Tibial nerve (tissue), 4 donors: ENCODE results near the gene CLASRP. TPM values are rescaled to one million over a fixed set of nuclear protein-coding genes. Genes with fewer than 3 reads are reported as not detected.

Experiments used
- DNase-seq, 2 donors: peaks; one replicate each; pipeline ENCODE4 v3.0.0-alpha.2; 2019; ENCODE audit warnings: low spot score in 2 of 2
- H3K27ac ChIP-seq, 4 donors: fragments of 200-600 bp; sonication (generic) in 3 of 4; one replicate each; pipeline ENCODE4 v1.5.1; 2017 to 2019; ENCODE audit warnings: mild to moderate bottlenecking in 1 of 4
- H3K27me3 ChIP-seq, 2 donors: fragments of 200-600 bp; sonication (generic) in 1 of 2; one replicate each; pipeline versions ENCODE4 v1.5.1 to v1.6.0; 2017 to 2019
- H3K36me3 ChIP-seq, 3 donors: fragments of 200-600 bp; sonication (generic); one replicate each; pipeline ENCODE4 v1.5.1; 2018 to 2019
- H3K4me1 ChIP-seq, 4 donors: fragments of 200-600 bp; sonication (generic) in 3 of 4; one replicate each; pipeline ENCODE4 v1.5.1; 2017 to 2019
- H3K4me3 ChIP-seq, 4 donors: fragments of 200-600 bp; sonication (generic) in 3 of 4; one replicate each; pipeline ENCODE4 v1.5.1; 2017 to 2019; ENCODE audit warnings: mild to moderate bottlenecking in 1 of 4, moderate library complexity in 1 of 4
- H3K9me3 ChIP-seq, 4 donors: fragments of 200-600 bp; sonication (generic) in 3 of 4; one replicate each; pipeline ENCODE4 v1.5.1; 2017 to 2019
- EP300 ChIP-seq, 2 donors: sonication (generic); formaldehyde crosslinking; IDR thresholded peaks; one replicate each; pipeline ENCODE4 v1.6.1; 2017; ENCODE audit warnings: antibody characterized with exemption in 2 of 2, mild to moderate bottlenecking in 1 of 2
- POLR2A ChIP-seq, 2 donors: fragments of 450-650 bp; IDR thresholded peaks; one replicate each; pipeline ENCODE4 v1.6.1; 2017; ENCODE audit warnings: antibody characterized with exemption in 2 of 2, mild to moderate bottlenecking in 2 of 2, moderate library complexity in 2 of 2
- WGBS, 2 donors: methylation state at CpG; one replicate each; pipeline ENCODE4 v1.1.5; 2018; 5-methylcytosine and 5-hydroxymethylcytosine counted together
- total RNA-seq, 4 donors: library from RNA; depleted of rRNA; stranded (reverse); fragments of >200 nt; gene quantifications; one replicate each; pipeline ENCODE4 v1.1.0, GENCODE V29; 2016
- TF ChIP-seq, protein P1 (sequence below), 5 experiments: fragments of 200-600 bp in 3 of 5; fragments of 450-650 bp in 2 of 5; sonication (generic) in 3 of 5; IDR thresholded peaks; one replicate each; pipeline ENCODE4 v1.5.1; 2016 to 2019; ENCODE audit warnings: antibody characterized with exemption in 5 of 5, mild to moderate bottlenecking in 3 of 5, moderate library complexity in 2 of 5

The CLASRP gene
- total RNA-seq, 4 donors from 2014 or later = 72.8 to 109 (median 95.5) TPM

DNA sequence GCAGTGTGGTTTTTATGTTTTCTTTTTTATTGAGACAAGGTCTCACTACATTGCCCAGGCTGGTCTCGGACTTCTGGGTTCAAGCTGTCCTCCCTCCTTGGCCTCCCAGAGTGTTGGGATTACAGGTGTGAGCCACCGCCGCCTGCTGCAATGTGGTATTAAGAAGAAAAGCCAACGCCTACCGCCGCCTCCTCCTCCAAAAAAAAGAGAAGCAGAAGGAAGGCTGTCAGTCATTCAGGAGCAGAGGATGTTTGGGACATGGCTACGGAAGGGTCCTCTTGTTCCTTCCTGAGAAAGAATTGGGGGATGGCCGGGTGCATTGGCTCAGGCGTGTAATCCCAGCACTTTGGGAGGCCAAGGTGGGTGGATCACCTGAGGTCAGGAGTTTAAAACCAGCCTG, 55.3 kb downstream of the CLASRP start:
- H3K4me1 ChIP-seq = peaks cover 0 to 69% (median 43%) of the 10 kb centered on the region in 4 donors
- 65 to 71% methylated on average over 9 of the region's 9 CpGs for WGBS, 2 donors

GRCh38 chr19:45094707-45095106, 55.9 kb downstream of the CLASRP start:
- no peak for TF ChIP-seq POLR2A (IDR thresholded peaks at IDR 0.05)
- TF ChIP-seq, protein P1, sequence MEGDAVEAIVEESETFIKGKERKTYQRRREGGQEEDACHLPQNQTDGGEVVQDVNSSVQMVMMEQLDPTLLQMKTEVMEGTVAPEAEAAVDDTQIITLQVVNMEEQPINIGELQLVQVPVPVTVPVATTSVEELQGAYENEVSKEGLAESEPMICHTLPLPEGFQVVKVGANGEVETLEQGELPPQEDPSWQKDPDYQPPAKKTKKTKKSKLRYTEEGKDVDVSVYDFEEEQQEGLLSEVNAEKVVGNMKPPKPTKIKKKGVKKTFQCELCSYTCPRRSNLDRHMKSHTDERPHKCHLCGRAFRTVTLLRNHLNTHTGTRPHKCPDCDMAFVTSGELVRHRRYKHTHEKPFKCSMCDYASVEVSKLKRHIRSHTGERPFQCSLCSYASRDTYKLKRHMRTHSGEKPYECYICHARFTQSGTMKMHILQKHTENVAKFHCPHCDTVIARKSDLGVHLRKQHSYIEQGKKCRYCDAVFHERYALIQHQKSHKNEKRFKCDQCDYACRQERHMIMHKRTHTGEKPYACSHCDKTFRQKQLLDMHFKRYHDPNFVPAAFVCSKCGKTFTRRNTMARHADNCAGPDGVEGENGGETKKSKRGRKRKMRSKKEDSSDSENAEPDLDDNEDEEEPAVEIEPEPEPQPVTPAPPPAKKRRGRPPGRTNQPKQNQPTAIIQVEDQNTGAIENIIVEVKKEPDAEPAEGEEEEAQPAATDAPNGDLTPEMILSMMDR (IDR thresholded peaks at IDR 0.05) = no peak
- TF ChIP-seq EP300 (IDR thresholded peaks at IDR 0.05) = no peak
- Histone ChIP-seq H3K9me3 (no peaks in the 10 kb centered on the region), H3K4me1 (peaks cover 0 to 75% (median 43%) of the 10 kb centered on the region in 4 donors), H3K4me3 (no peak overlapping the region), H3K36me3 (peaks cover 0 to 13% (median 0%) of the 10 kb centered on the region in 3 donors), H3K27ac (no peak overlapping the region), H3K27me3 (no peaks in the 10 kb centered on the region)
- 66 to 67% methylated on average over 5 of the region's 5 CpGs for WGBS, 2 donors
- no peak for DNase-seq

More for the DNA sequence above, 55.3 kb downstream of the CLASRP start:
- no peaks in the 10 kb centered on the region for H3K9me3 ChIP-seq
- no peak overlapping the region for H3K27ac ChIP-seq
- peak overlapping the region in 3 of 4 donors; percentile 56 to 99 (median 87) for H3K4me3 ChIP-seq
- no peaks in the 10 kb centered on the region for H3K27me3 ChIP-seq
- no peak for DNase-seq
- peaks cover 0 to 14% (median 0%) of the 10 kb centered on the region in 3 donors for H3K36me3 ChIP-seq
- TF ChIP-seq, protein P1 (IDR thresholded peaks at IDR 0.05) = no peak
- TF ChIP-seq EP300 (IDR thresholded peaks at IDR 0.05) (no peak), POLR2A (IDR thresholded peaks at IDR 0.05) (no peak)

DNA sequence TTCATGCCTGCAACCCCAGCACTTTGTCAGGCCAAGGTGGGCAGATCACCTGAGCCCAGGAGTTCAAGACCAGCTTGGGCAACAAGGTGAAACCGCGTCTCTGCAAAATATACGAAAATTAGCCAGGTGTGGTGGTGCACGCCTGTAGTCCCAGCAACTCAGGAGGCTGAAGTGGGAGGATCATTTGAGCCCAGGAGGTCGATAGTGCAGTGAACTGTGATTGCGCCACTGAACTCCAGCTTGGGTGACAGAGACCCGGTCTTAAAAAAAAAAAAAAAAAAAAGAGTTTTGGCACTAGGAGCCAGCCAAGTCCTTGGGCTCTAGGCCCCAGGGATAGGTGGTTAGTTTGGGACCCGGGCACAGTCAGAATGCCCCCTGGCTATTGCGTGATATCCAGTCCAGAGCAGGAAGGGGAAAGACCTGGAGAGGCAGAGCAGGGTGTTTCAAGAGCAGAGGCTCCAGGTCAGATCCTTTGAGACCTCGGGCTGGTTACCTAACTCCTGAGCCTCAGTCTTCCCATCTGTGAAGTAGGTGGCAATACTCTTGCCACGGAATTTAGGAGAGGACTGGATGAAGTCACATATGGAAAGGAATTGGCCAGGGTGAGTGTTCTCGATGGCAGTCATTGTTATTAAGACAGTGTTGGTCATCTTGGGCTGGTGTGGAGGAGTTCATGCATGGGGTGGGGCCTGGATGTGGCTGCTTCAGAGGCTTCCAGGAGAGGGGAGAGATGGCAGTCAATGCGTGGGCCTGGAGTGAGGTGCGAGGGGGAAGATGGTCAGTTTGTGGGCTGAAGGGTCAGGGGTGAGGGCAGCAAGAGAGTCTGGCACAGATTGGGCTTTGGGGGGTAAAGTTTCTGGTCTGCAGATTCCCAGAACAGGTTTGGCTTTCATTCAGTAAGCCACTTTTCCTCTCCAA, 56.9 kb downstream of the CLASRP start:
- Histone ChIP-seq H3K4me1 (peaks cover 0 to 79% (median 41%) of the 10 kb centered on the region in 4 donors), H3K27ac (no peak overlapping the region)
- WGBS, 2 donors = 84 to 85% methylated on average over 14 of the region's 14 CpGs

DNA sequence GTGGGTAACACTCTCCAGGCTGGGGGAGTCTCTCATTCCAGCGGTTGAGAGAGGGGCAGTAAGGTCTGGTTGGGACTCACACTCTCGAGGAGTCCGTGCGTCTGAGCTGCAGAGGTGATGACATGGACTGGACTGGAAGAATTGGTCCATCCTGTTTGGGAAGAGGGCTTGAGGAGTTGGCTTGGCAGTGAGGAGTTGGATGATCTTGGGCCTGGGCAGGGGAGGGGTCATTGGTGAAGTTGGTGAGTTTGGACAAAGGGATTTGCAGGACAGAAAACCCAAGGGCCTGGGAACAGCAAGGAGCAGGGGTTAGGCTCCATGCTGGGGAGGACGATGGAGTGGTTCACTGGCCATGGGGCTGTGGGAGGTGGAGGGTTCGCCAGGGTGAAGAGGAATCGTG, 57.9 kb downstream of the CLASRP start:
- TF ChIP-seq POLR2A (IDR thresholded peaks at IDR 0.05) = no peak
- Histone ChIP-seq H3K9me3 (no peaks in the 10 kb centered on the region), H3K4me3 (no peak overlapping the region), H3K36me3 (peaks cover 0 to 10% (median 0%) of the 10 kb centered on the region in 3 donors), H3K4me1 (peaks cover 0 to 74% (median 35%) of the 10 kb centered on the region in 4 donors), H3K27me3 (no peaks in the 10 kb centered on the region), H3K27ac (no peak overlapping the region)
- DNase-seq = no peak
- WGBS, 2 donors = 78 to 82% methylated on average over 7 of the region's 7 CpGs

More for the DNA sequence above, 56.9 kb downstream of the CLASRP start:
- Histone ChIP-seq H3K9me3 (no peaks in the 10 kb centered on the region), H3K27me3 (no peaks in the 10 kb centered on the region), H3K4me3 (no peak overlapping the region), H3K36me3 (peaks cover 0 to 12% (median 0%) of the 10 kb centered on the region in 3 donors)
- TF ChIP-seq, protein P1 (IDR thresholded peaks at IDR 0.05) = no peak
- TF ChIP-seq EP300 (IDR thresholded peaks at IDR 0.05) (no peak), POLR2A (IDR thresholded peaks at IDR 0.05) (no peak)
- DNase-seq = no peak

DNA sequence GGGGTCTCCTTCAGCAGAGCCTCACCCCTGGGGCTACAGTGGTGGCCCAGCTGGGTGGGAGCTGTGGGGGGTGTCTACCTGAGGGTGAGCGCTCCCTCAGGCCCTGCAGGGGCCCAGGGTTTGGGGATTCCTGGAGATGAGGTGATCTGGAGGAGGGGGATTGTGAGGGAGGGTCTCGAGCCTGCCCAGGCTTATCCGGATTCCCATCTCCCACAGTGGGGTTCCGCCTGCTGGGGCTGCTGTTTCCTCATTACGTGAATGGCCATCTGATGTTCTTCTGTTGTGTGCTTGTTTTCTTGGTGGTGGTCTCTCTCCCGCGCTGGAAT, 58.6 kb downstream of the CLASRP start:
- peaks cover 0 to 81% (median 34%) of the 10 kb centered on the region in 4 donors for H3K4me1 ChIP-seq

More for the DNA sequence above, 58.6 kb downstream of the CLASRP start:
- WGBS, 2 donors = 74 to 85% methylated on average over 7 of the region's 7 CpGs
- peak overlapping the region in 1 of 4 donors; percentile 56 for H3K27ac ChIP-seq
- no peak for DNase-seq
- no peaks in the 10 kb centered on the region for H3K9me3 ChIP-seq
- H3K36me3 ChIP-seq = peaks cover 0 to 10% (median 0%) of the 10 kb centered on the region in 3 donors
- H3K4me3 ChIP-seq = no peak overlapping the region
- no peaks in the 10 kb centered on the region for H3K27me3 ChIP-seq
- no peak for TF ChIP-seq EP300 (IDR thresholded peaks at IDR 0.05)
- no peak for TF ChIP-seq POLR2A (IDR thresholded peaks at IDR 0.05)
- TF ChIP-seq, protein P1 (IDR thresholded peaks at IDR 0.05) = no peak
